Gastroesophageal sphincter (tissue), 3 donors: ENCODE results near the gene FOCAD.

Source experiments
- POLR2AphosphoS5 ChIP-seq: sonication (generic); formaldehyde crosslinking; IDR thresholded peaks from one replicate; pipeline ENCODE4 v1.6.1; 2017; ENCODE audit warnings: antibody characterized with exemption
- TF ChIP-seq, protein P1 (sequence below), 4 experiments: fragments of 200-600 bp in 2 of 4; fragments of 450-650 bp in 2 of 4; sonication (generic) in 1 of 4; IDR thresholded peaks; one replicate each; pipeline ENCODE4 v1.5.1; 2017 to 2019; ENCODE audit warnings: antibody characterized with exemption in 4 of 4, mild to moderate bottlenecking in 2 of 4, moderate library complexity in 2 of 4

GRCh38 chr9:20981486-20981885 is 297.4 kb downstream of the FOCAD start:
- TF ChIP-seq, protein P1, sequence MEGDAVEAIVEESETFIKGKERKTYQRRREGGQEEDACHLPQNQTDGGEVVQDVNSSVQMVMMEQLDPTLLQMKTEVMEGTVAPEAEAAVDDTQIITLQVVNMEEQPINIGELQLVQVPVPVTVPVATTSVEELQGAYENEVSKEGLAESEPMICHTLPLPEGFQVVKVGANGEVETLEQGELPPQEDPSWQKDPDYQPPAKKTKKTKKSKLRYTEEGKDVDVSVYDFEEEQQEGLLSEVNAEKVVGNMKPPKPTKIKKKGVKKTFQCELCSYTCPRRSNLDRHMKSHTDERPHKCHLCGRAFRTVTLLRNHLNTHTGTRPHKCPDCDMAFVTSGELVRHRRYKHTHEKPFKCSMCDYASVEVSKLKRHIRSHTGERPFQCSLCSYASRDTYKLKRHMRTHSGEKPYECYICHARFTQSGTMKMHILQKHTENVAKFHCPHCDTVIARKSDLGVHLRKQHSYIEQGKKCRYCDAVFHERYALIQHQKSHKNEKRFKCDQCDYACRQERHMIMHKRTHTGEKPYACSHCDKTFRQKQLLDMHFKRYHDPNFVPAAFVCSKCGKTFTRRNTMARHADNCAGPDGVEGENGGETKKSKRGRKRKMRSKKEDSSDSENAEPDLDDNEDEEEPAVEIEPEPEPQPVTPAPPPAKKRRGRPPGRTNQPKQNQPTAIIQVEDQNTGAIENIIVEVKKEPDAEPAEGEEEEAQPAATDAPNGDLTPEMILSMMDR (IDR thresholded peaks at IDR 0.05): no peak
- TF ChIP-seq POLR2AphosphoS5: peak; percentile 67
